ENCODE data around the gene SYT1.

Gene SYT1

GRCh38 chr12:78880078-78880477 lies 15.5 kb downstream of the SYT1 start:
- H4K20me1 ChIP-seq (ENCODE audit: low read depth, low read length), result no peaks in the 10 kb centered on the region
- H3F3A ChIP-seq (ENCODE audit: insufficient read depth), result no peaks in the 10 kb centered on the region
- H3K27ac ChIP-seq (ENCODE audit: low read depth, low read length), result no peak overlapping the region
- H3K27me3 ChIP-seq (ENCODE audit: low read length), result no peaks in the 10 kb centered on the region
- no peaks in the 10 kb centered on the region for H3K36me3 ChIP-seq (ENCODE audit: low read length)
- H3K4me2 ChIP-seq (ENCODE audit: low read depth, low read length, poor library complexity, severe bottlenecking), result no peak overlapping the region
- H3K4me3 ChIP-seq (ENCODE audit: insufficient read depth, low read length, poor library complexity, severe bottlenecking), result no peak overlapping the region
- TF ChIP-seq EZH2phosphoT487 (conservative IDR thresholded peaks at IDR 0.05; ENCODE audit: low read length) (no peak), CTCF (IDR thresholded peaks at IDR 0.05; ENCODE audit: insufficient read depth, low read length, poor library complexity, severe bottlenecking) (no peak)
- no peaks in the 10 kb centered on the region for H3K79me2 ChIP-seq (ENCODE audit: insufficient read depth, low read length)
- no peak overlapping the region for H3K9ac ChIP-seq (ENCODE audit: low read length)
- H2AFZ ChIP-seq (ENCODE audit: low read depth, low read length, severe bottlenecking), result no peak overlapping the region
- no peaks in the 10 kb centered on the region for H3K9me3 ChIP-seq (ENCODE audit: insufficient read depth, low read length)
- no peaks in the 10 kb centered on the region for H3K9me2 ChIP-seq (replicated peaks; ENCODE audit: insufficient read depth, low read length)

GRCh38 chr12:78881685-78882084 lies 17.1 kb downstream of the SYT1 start:
- H3K9ac ChIP-seq (ENCODE audit: low read length), result no peak overlapping the region

GRCh38 chr12:78885466-78885865 lies 20.9 kb downstream of the SYT1 start:
- Histone ChIP-seq H3K9ac (ENCODE audit: low read length) (no peak overlapping the region), H3K4me3 (ENCODE audit: insufficient read depth, low read length, poor library complexity, severe bottlenecking) (no peak overlapping the region), H3K36me3 (ENCODE audit: low read length) (no peaks in the 10 kb centered on the region), H4K20me1 (ENCODE audit: low read depth, low read length) (no peaks in the 10 kb centered on the region), H3F3A (ENCODE audit: insufficient read depth) (no peaks in the 10 kb centered on the region), H3K79me2 (ENCODE audit: insufficient read depth, low read length) (no peaks in the 10 kb centered on the region), H3K27ac (ENCODE audit: low read depth, low read length) (no peak overlapping the region), H3K27me3 (ENCODE audit: low read length) (no peaks in the 10 kb centered on the region), H3K4me2 (ENCODE audit: low read depth, low read length, poor library complexity, severe bottlenecking) (no peak overlapping the region), H3K9me2 (replicated peaks; ENCODE audit: insufficient read depth, low read length) (no peaks in the 10 kb centered on the region), H2AFZ (ENCODE audit: low read depth, low read length, severe bottlenecking) (no peak overlapping the region), H3K9me3 (ENCODE audit: insufficient read depth, low read length) (no peaks in the 10 kb centered on the region)
- no peak for TF ChIP-seq CTCF (IDR thresholded peaks at IDR 0.05; ENCODE audit: insufficient read depth, low read length, poor library complexity, severe bottlenecking)

More at GRCh38 chr12:78881685-78882084, 17.1 kb downstream of the SYT1 start:
- Histone ChIP-seq H3K4me3 (ENCODE audit: insufficient read depth, low read length, poor library complexity, severe bottlenecking) (no peak overlapping the region), H3K27me3 (ENCODE audit: low read length) (no peaks in the 10 kb centered on the region), H3K9me2 (replicated peaks; ENCODE audit: insufficient read depth, low read length) (no peaks in the 10 kb centered on the region), H3F3A (ENCODE audit: insufficient read depth) (no peaks in the 10 kb centered on the region), H3K9me3 (ENCODE audit: insufficient read depth, low read length) (no peaks in the 10 kb centered on the region), H3K79me2 (ENCODE audit: insufficient read depth, low read length) (no peaks in the 10 kb centered on the region), H2AFZ (ENCODE audit: low read depth, low read length, severe bottlenecking) (no peak overlapping the region), H3K4me2 (ENCODE audit: low read depth, low read length, poor library complexity, severe bottlenecking) (no peak overlapping the region), H3K36me3 (ENCODE audit: low read length) (no peaks in the 10 kb centered on the region), H3K27ac (ENCODE audit: low read depth, low read length) (no peak overlapping the region), H4K20me1 (ENCODE audit: low read depth, low read length) (no peaks in the 10 kb centered on the region)
- TF ChIP-seq CTCF (IDR thresholded peaks at IDR 0.05; ENCODE audit: insufficient read depth, low read length, poor library complexity, severe bottlenecking) (no peak), EZH2phosphoT487 (conservative IDR thresholded peaks at IDR 0.05; ENCODE audit: low read length) (no peak)
